Right lobe of liver (tissue), 6 donors: ENCODE measurements around the gene FASLG. TPM values are rescaled to one million over a fixed set of nuclear protein-coding genes. Genes with fewer than 3 reads are reported as not detected.

Experiments
- ATAC-seq, 4 donors: fragments of 200-7000 bp; cut with Tn5 transposase; one replicate each; pipeline ENCODE4 v1.9.1; 2020; ENCODE audit warnings: mild to moderate bottlenecking in 4 of 4, moderate library complexity in 4 of 4
- DNase-seq, 3 donors: peaks; one replicate each; pipeline ENCODE4 v3.0.0-alpha.2; 2020
- H3K27ac ChIP-seq, 3 donors: fragments of 200-600 bp; one replicate each; pipeline ENCODE4 v1.8.0; 2022
- H3K27me3 ChIP-seq, 2 donors: fragments of 200-600 bp; one replicate each; pipeline ENCODE4 v1.8.0; 2022
- H3K36me3 ChIP-seq, 4 donors: fragments of 200-600 bp; sonication (generic) in 1 of 4; one replicate each; pipeline versions ENCODE4 v1.5.1 to v1.8.0; 2017 to 2022; ENCODE audit warnings: control low read depth in 1 of 4
- H3K4me1 ChIP-seq, 4 donors: fragments of 200-600 bp; sonication (generic) in 1 of 4; one replicate each; pipeline versions ENCODE4 v1.5.1 to v1.8.0; 2017 to 2022; ENCODE audit warnings: control low read depth in 1 of 4
- H3K4me3 ChIP-seq, 3 donors: fragments of 200-600 bp; one replicate each; pipeline ENCODE4 v1.8.0; 2022
- H3K9me3 ChIP-seq, 4 donors: fragments of 200-600 bp; sonication (generic) in 1 of 4; one replicate each; pipeline versions ENCODE4 v1.5.1 to v1.8.0; 2017 to 2022; ENCODE audit warnings: control low read depth in 1 of 4
- CTCF ChIP-seq, 4 donors: fragments of 200-600 bp in 3 of 4; fragments of 450-650 bp in 1 of 4; IDR thresholded peaks; one replicate each; pipeline versions ENCODE4 v1.5.1 to v1.8.0; 2016 to 2022; ENCODE audit warnings: antibody characterized with exemption in 4 of 4, mild to moderate bottlenecking in 2 of 4
- POLR2A ChIP-seq: fragments of 450-650 bp; IDR thresholded peaks from one replicate; pipeline ENCODE4 v1.6.1; 2017; ENCODE audit warnings: antibody characterized with exemption, mild to moderate bottlenecking
- WGBS: methylation state at CpG from one replicate; pipeline ENCODE4 v1.1.6; 2018; ENCODE audit warnings: low coverage, low lambda C conversion rate; ENCODE audit not compliant: insufficient coverage; ENCODE audit errors: missing lambda C conversion rate; 5-methylcytosine and 5-hydroxymethylcytosine counted together
- intact Hi-C, 2 donors: fragments of 100-400 bp; cut with DNase I; formaldehyde crosslinking; loops; one replicate each; pipeline versions ENCODE4 v1.11.2 to v1.14.1; 2022
- small RNA-seq, 2 experiments: library from RNA; depleted of rRNA; stranded (forward); fragments of <200 nt; gene quantifications; one replicate each; pipeline ENCODE3, GENCODE V24; 2016
- total RNA-seq, 6 experiments: library from RNA; depleted of rRNA in 2 of 6; stranded (reverse); fragments of >200 nt in 2 of 6; fragmentation: NEBNext Ultra II Directional in 3 of 6; extraction: Animal tissue kit (Norgen Biotek cat#: 25700) in 3 of 6; gene quantifications; one replicate each; pipeline versions ENCODE4 v1.1.0 to v1.2.4, GENCODE V29; 2016 to 2023
- donor health status: DM: no; HTN: yes; CAD: no.
- donor health status: DM: no; HTN: no; CAD: no.
- donor health status: DM: no; HTN: no; CAD: no.
- donor health status: DM: no; HTN: yes; CAD: no.
- donor health status: DM: no; HTN: yes; CAD: no.

FASLG gene
- total RNA-seq, 6 experiments from 2014 or later = 0.15 to 0.51 (median 0.31) TPM; not detected in 2

GRCh38 chr1:172704420-172705210, 45.7 kb downstream of the FASLG start:
- DNase-seq (no peak), ATAC-seq (no peak)
- no peaks in the 10 kb centered on the region for H3K4me1 ChIP-seq
- H3K4me3 ChIP-seq = no peak overlapping the region
- H3K27me3 ChIP-seq = no peaks in the 10 kb centered on the region
- H3K27ac ChIP-seq = no peak overlapping the region
- TF ChIP-seq POLR2A = no peak
- TF ChIP-seq CTCF (IDR thresholded peaks at IDR 0.05) = no peak
- intact Hi-C loops = no loop called here
- no peaks in the 10 kb centered on the region for H3K9me3 ChIP-seq
- no peaks in the 10 kb centered on the region for H3K36me3 ChIP-seq
- 58% methylated on average over 2 of the region's 2 CpGs for WGBS

- H3K9me3 ChIP-seq = peaks cover 0 to 2% (median 0%) of the 10 kb centered on the region in 4 donors
- intact Hi-C loops = no loop called here
- H3K27ac ChIP-seq = no peak overlapping the region
- WGBS = 14% methylated on average over 2 of the region's 2 CpGs
- H3K27me3 ChIP-seq = no peaks in the 10 kb centered on the region
- no peak overlapping the region for H3K4me3 ChIP-seq
- H3K36me3 ChIP-seq = no peaks in the 10 kb centered on the region
- TF ChIP-seq POLR2A (no peak), CTCF (IDR thresholded peaks at IDR 0.05) (no peak)
- no peak for DNase-seq
- no peaks in the 10 kb centered on the region for H3K4me1 ChIP-seq
- peak in 2 of 4 donors; percentile 25 to 47 for ATAC-seq
These were observed 49.5 kb downstream of the FASLG start for GRCh38 chr1:172708452-172708851.

- Histone ChIP-seq H3K9me3 (peaks cover 0 to 2% (median 0%) of the 10 kb centered on the region in 4 donors), H3K27me3 (no peaks in the 10 kb centered on the region), H3K36me3 (no peaks in the 10 kb centered on the region), H3K4me1 (no peaks in the 10 kb centered on the region), H3K27ac (no peak overlapping the region), H3K4me3 (no peak overlapping the region)
- WGBS = 100% methylated on average over 1 of the region's 1 CpG
- no peak for DNase-seq
- ATAC-seq = no peak
- intact Hi-C loops = loop anchor here in 1 of 2 donors (10.0 kb wide), 1 partner anchor 257 kb away; no protein-coding TSS in a partner anchor
- TF ChIP-seq CTCF (IDR thresholded peaks at IDR 0.05) (no peak), POLR2A (no peak)
These were observed 52.7 kb downstream of the FASLG start for GRCh38 chr1:172711558-172711957.

GRCh38 chr1:172713466-172713865, 54.6 kb downstream of the FASLG start:
- no peaks in the 10 kb centered on the region for H3K36me3 ChIP-seq
- ATAC-seq = no peak
- H3K27ac ChIP-seq = no peak overlapping the region
- H3K27me3 ChIP-seq = no peaks in the 10 kb centered on the region
- intact Hi-C loops = loop anchor here in 1 of 2 donors (10.0 kb wide), 1 partner anchor 259 kb away; no protein-coding TSS in a partner anchor
- TF ChIP-seq CTCF (IDR thresholded peaks at IDR 0.05) (no peak), POLR2A (no peak)
- no peak for DNase-seq
- H3K4me1 ChIP-seq = peaks cover 0 to 8% (median 0%) of the 10 kb centered on the region in 4 donors
- H3K4me3 ChIP-seq = no peak overlapping the region
- H3K9me3 ChIP-seq = peaks cover 0 to 2% (median 0%) of the 10 kb centered on the region in 4 donors

Small RNAs within 50 kb of the gene (small RNA-seq; reads per million reads assigned to genes)
- gene RNU6-693P = 0 reads per million in 2 experiments

Other genes starting within 250 kb of the FASLG start
- 1 to 10 TPM in 1 of 6 experiments, under 1 TPM in 3, not detected in 2; 0.24 to 1.3 (median 0.46) TPM for gene C1orf105, start 238.4 kb upstream of the FASLG start, total RNA-seq
- 10 to 100 TPM in 2 of 6 experiments, 1 to 10 TPM in 4; 6.7 to 12.0 (median 8.7) TPM for gene PIGC, start 215.0 kb upstream of the FASLG start, total RNA-seq
- gene SUCO, start 126.0 kb upstream of the FASLG start, total RNA-seq = 10 to 100 TPM in 3 of 6 experiments, 1 to 10 TPM in 3; 6.6 to 17.9 (median 11.2) TPM